GM23338 (cell line): ENCODE results near the gene INTS3. TPM values are rescaled to one million over a fixed set of nuclear protein-coding genes. Genes with fewer than 3 reads are reported as not detected.

Experiments used
- ATAC-seq: fragments of 200-7000 bp; cut with Tn5 transposase; 3 replicates; pipeline ENCODE4 v1.9.1; 2020
- DNase-seq: peaks from one replicate; pipeline ENCODE4 v3.0.0-alpha.2; 2015; ENCODE audit warnings: low spot score
- H2AFZ ChIP-seq: fragments of 200-600 bp; sonication (generic); 2 replicates; pipeline ENCODE4 v1.8.0; 2016; ENCODE audit warnings: antibody characterized with exemption, mild to moderate bottlenecking, moderate library complexity
- H3F3A ChIP-seq: fragments of 200-600 bp; sonication (generic); replicated peaks from 2 replicates; pipeline ENCODE4 v1.8.0; 2017; ENCODE audit warnings: antibody characterized with exemption, mixed run types, low read depth
- H3K27ac ChIP-seq: fragments of 200-600 bp; sonication (generic); 2 replicates; pipeline ENCODE4 v1.6.1; 2016; ENCODE audit warnings: low read depth
- H3K27me3 ChIP-seq: fragments of 200-600 bp; sonication (generic); 2 replicates; pipeline ENCODE4 v1.8.0; 2016; ENCODE audit warnings: mild to moderate bottlenecking, mixed run types, moderate library complexity; ENCODE audit not compliant: insufficient read depth
- H3K36me3 ChIP-seq: fragments of 200-600 bp; sonication (generic); 2 replicates; pipeline ENCODE4 v1.8.0; 2016; ENCODE audit warnings: mild to moderate bottlenecking; ENCODE audit not compliant: insufficient read depth
- H3K4me1 ChIP-seq: fragments of 200-600 bp; sonication (generic); 2 replicates; pipeline ENCODE4 v1.8.0; 2016; ENCODE audit warnings: mild to moderate bottlenecking, moderate library complexity; ENCODE audit not compliant: insufficient read depth
- H3K4me2 ChIP-seq: fragments of 200-600 bp; sonication (generic); 2 replicates; pipeline ENCODE4 v1.7.1; 2017; ENCODE audit warnings: mixed run types
- H3K4me3 ChIP-seq: fragments of 200-600 bp; sonication (generic); 2 replicates; pipeline ENCODE4 v1.6.1; 2016; ENCODE audit warnings: mixed run types
- H3K79me2 ChIP-seq: fragments of 200-600 bp; sonication (generic); replicated peaks from 2 replicates; pipeline ENCODE4 v1.8.0; 2017; ENCODE audit warnings: mild to moderate bottlenecking; ENCODE audit not compliant: insufficient read depth
- H3K9me2 ChIP-seq: fragments of 200-600 bp; sonication (generic); 2 replicates; pipeline ENCODE4 v1.8.0; 2017; ENCODE audit not compliant: insufficient read depth
- H4K20me1 ChIP-seq: fragments of 200-600 bp; sonication (generic); replicated peaks from 2 replicates; pipeline ENCODE4 v1.8.0; 2017; ENCODE audit warnings: mild to moderate bottlenecking; ENCODE audit not compliant: insufficient read depth
- H3K27ac Mint-ChIP-seq: 2 replicates; pipeline ENCODE4 v1.8.0; 2020; ENCODE audit warnings: inconsistent platforms, mild to moderate bottlenecking, moderate library complexity, mixed read lengths
- H3K27me3 Mint-ChIP-seq: 3 replicates; pipeline ENCODE4 v1.8.0; 2022; ENCODE audit warnings: low read depth, mild to moderate bottlenecking, moderate library complexity, mixed read lengths, inconsistent platforms; ENCODE audit not compliant: insufficient read depth, poor library complexity
- H3K36me3 Mint-ChIP-seq: 3 replicates; pipeline ENCODE4 v1.8.0; 2021; ENCODE audit warnings: low read depth, mild to moderate bottlenecking, inconsistent platforms, moderate library complexity, mixed read lengths
- H3K4me1 Mint-ChIP-seq: 3 replicates; pipeline ENCODE4 v1.8.0; 2020; ENCODE audit warnings: mild to moderate bottlenecking, inconsistent platforms, mixed read lengths
- H3K4me3 Mint-ChIP-seq: 3 replicates; pipeline ENCODE4 v1.8.0; 2021; ENCODE audit warnings: moderate library complexity, mild to moderate bottlenecking, inconsistent platforms, mixed read lengths
- H3K9me3 Mint-ChIP-seq: 3 replicates; pipeline ENCODE4 v1.8.0; 2020; ENCODE audit warnings: moderate library complexity, mild to moderate bottlenecking, inconsistent platforms, mixed read lengths
- CREB1 ChIP-seq: fragments of 250-450 bp; sonication (Bioruptor Pico); IDR thresholded peaks from 2 replicates; pipeline ENCODE4 v1.5.0; 2020; ENCODE audit warnings: low read depth, mild to moderate bottlenecking, moderate library complexity
- EZH2 ChIP-seq: fragments of 200-600 bp; sonication (generic); IDR thresholded peaks from one replicate; pipeline ENCODE4 v1.8.0; 2017; ENCODE audit warnings: antibody characterized with exemption, mild to moderate bottlenecking, low read depth; ENCODE audit not compliant: unreplicated experiment
- EZH2phosphoT487 ChIP-seq: fragments of 200-600 bp; sonication (generic); IDR thresholded peaks from one replicate; pipeline ENCODE4 v1.8.1; 2018; ENCODE audit warnings: antibody characterized with exemption; ENCODE audit not compliant: unreplicated experiment
- JUNB ChIP-seq: IDR thresholded peaks from one replicate; pipeline ENCODE4 v1.6.1; 2016; ENCODE audit warnings: antibody characterized with exemption; ENCODE audit not compliant: unreplicated experiment
- POLR2AphosphoS5 ChIP-seq: IDR thresholded peaks from 2 replicates; pipeline ENCODE4 v1.6.1; 2016; ENCODE audit warnings: antibody characterized with exemption, low read depth
- STAT1 ChIP-seq: IDR thresholded peaks from one replicate; pipeline ENCODE4 v1.6.1; 2016; ENCODE audit warnings: antibody characterized with exemption; ENCODE audit not compliant: unreplicated experiment
- ZNF114 ChIP-seq: fragments of 250-450 bp; sonication (Bioruptor Pico); IDR thresholded peaks from 2 replicates; pipeline ENCODE4 v1.5.0; 2020; ENCODE audit warnings: mild to moderate bottlenecking, moderate library complexity
- ZNF331 ChIP-seq: fragments of 250-450 bp; sonication (Bioruptor Pico); IDR thresholded peaks from 2 replicates; pipeline ENCODE4 v1.5.0; 2020; ENCODE audit warnings: low read depth, mild to moderate bottlenecking, moderate library complexity
- polyA plus RNA-seq: library from polyadenylated mRNA; unstranded; fragments of >200 nt; fragmentation: Nextera tagmentation; extraction: Ambion mirVana; gene quantifications from 2 replicates; pipeline ENCODE4 v1.2.1, GENCODE V29; 2016
- total RNA-seq: library from RNA; depleted of rRNA; stranded (reverse); fragments of >200 nt; shearing (Covaris generic); gene quantifications from 2 replicates; pipeline ENCODE4 v1.2.3, GENCODE V29; 2014
- TF ChIP-seq, protein P1 (sequence below), 2 experiments: fragments of 200-600 bp in 1 of 2; sonication (generic) in 1 of 2; conservative IDR thresholded peaks; 2 replicates each; pipeline versions ENCODE4 v1.5.1 to v1.6.1; 2016 to 2017; ENCODE audit warnings: antibody characterized with exemption in 2 of 2, low read depth in 2 of 2, mild to moderate bottlenecking in 2 of 2, moderate library complexity in 1 of 2
- TF ChIP-seq, protein P2 (sequence below): IDR thresholded peaks from 2 replicates; pipeline ENCODE4 v1.6.1; 2016; ENCODE audit warnings: antibody characterized with exemption

The INTS3 gene
- total and polyA plus RNA-seq, 2 experiments from 2014 or later, result 22.7 to 51.3 TPM

DNA sequence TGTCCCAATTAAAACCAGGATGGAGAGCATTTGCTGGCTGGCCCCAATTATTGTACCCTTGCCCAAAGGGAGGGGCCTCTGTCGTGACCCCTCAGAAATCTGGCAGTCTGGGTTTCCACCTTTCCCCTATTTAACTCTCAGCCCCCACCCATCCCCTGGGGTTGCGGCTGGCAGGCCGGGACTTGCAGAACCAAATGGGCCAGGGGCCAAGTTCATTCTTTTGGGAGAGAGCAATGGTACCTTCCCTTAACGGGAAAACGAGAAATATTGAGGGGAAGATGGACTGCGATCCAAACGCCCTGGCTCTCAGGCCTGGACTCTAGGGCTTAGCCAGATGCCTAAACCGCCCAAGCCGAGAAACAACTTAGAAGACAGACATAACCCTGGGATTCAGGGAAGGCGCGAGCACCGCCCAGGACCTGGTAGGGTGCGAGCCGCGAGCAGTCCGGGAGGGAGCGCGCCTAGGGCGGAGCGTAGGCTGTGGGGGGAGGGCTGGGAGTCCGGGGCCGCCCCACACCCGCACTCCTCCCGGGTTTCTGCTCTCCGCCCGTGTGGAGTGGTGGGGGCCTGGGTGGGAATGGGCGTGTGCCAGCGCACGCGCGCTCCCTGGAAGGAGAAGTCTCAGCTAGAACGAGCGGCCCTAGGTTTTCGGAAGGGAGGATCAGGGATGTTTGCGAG is 47.1 kb downstream of the INTS3 start, which contains the start of gene SLC27A3:
Gene SLC27A3 (plus strand): TSS at position 628 of the 678 bp plus-strand sequence. CDS start 91 bp downstream, outside the sequence.
- TF ChIP-seq ZNF114 (CRISPR knock-in tag), result no peak
- no peak for TF ChIP-seq ZNF331 (CRISPR knock-in tag)
- TF ChIP-seq JUNB, result peak; percentile 33
- TF ChIP-seq STAT1, result no peak
- no peak for TF ChIP-seq EZH2phosphoT487
- peak; percentile 70 for TF ChIP-seq POLR2AphosphoS5
- TF ChIP-seq, protein P1, sequence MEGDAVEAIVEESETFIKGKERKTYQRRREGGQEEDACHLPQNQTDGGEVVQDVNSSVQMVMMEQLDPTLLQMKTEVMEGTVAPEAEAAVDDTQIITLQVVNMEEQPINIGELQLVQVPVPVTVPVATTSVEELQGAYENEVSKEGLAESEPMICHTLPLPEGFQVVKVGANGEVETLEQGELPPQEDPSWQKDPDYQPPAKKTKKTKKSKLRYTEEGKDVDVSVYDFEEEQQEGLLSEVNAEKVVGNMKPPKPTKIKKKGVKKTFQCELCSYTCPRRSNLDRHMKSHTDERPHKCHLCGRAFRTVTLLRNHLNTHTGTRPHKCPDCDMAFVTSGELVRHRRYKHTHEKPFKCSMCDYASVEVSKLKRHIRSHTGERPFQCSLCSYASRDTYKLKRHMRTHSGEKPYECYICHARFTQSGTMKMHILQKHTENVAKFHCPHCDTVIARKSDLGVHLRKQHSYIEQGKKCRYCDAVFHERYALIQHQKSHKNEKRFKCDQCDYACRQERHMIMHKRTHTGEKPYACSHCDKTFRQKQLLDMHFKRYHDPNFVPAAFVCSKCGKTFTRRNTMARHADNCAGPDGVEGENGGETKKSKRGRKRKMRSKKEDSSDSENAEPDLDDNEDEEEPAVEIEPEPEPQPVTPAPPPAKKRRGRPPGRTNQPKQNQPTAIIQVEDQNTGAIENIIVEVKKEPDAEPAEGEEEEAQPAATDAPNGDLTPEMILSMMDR (conservative IDR thresholded peaks at IDR 0.05; ENCODE audit: low read depth in 2 of 2), result no peak
- H3K4me1 ChIP-seq, result peaks cover 27% of the 10 kb centered on the region
- Mint-ChIP-seq H3K27ac (peak within 1 kb of the TSS; percentile 70), H3K4me1 (peaks cover 53% of the 10 kb centered on the region), H3K9me3 (no peaks in the 10 kb centered on the region), H3K36me3 (peaks cover 59% of the 10 kb centered on the region), H3K27me3 (peaks cover 18% of the 10 kb centered on the region), H3K4me3 (peak within 1 kb of the TSS; percentile 86)
- H3K79me2 ChIP-seq, result 0 out of 2 replicates have a peak, but pooled peaks cover 7% of the 10 kb centered on the region
- H3F3A ChIP-seq, result peaks cover 19% of the 10 kb centered on the region
- H2AFZ ChIP-seq, result peak within 1 kb of the TSS; percentile 83
- ATAC-seq (peak; percentile 57), DNase-seq (peak; percentile 64)
- peak within 1 kb of the TSS; percentile 91 for H3K27ac ChIP-seq
- H3K36me3 ChIP-seq, result no peaks in the 10 kb centered on the region
- no peaks in the 10 kb centered on the region; the same call in 1 of the 2 replicates for H4K20me1 ChIP-seq
- no peaks in the 10 kb centered on the region for H3K27me3 ChIP-seq
- H3K4me3 ChIP-seq, result peak within 1 kb of the TSS; percentile 95
- H3K9me2 ChIP-seq, result no peaks in the 10 kb centered on the region
- H3K4me2 ChIP-seq, result peak within 1 kb of the TSS; percentile 94

- H3K27ac Mint-ChIP-seq, result peak overlapping the region; percentile 70; the same call in 1 of the 2 replicates
- no peaks in the 10 kb centered on the region for H3K27me3 ChIP-seq
- ATAC-seq (peak; percentile 84), DNase-seq (peak; percentile 97)
- peaks cover 53% of the 10 kb centered on the region for H3K36me3 Mint-ChIP-seq
- no peaks in the 10 kb centered on the region for H3K9me3 Mint-ChIP-seq
- no peaks in the 10 kb centered on the region for H3K36me3 ChIP-seq
- H3K27ac ChIP-seq, result peak overlapping the region; percentile 91
- H4K20me1 ChIP-seq, result no peaks in the 10 kb centered on the region; the same call in 1 of the 2 replicates
- H3K4me2 ChIP-seq, result peak overlapping the region; percentile 94
- H3K79me2 ChIP-seq, result 0 out of 2 replicates have a peak, but pooled peaks cover 7% of the 10 kb centered on the region
- peak overlapping the region; percentile 83 for H2AFZ ChIP-seq
- H3K4me1 ChIP-seq, result peaks cover 21% of the 10 kb centered on the region
- H3K4me1 Mint-ChIP-seq, result peaks cover 47% of the 10 kb centered on the region
- peak overlapping the region; percentile 95 for H3K4me3 ChIP-seq
- H3K27me3 Mint-ChIP-seq, result peaks cover 18% of the 10 kb centered on the region
- no peaks in the 10 kb centered on the region for H3K9me2 ChIP-seq
- peaks cover 19% of the 10 kb centered on the region for H3F3A ChIP-seq
- peak overlapping the region; percentile 86 for H3K4me3 Mint-ChIP-seq
- TF ChIP-seq STAT1 (no peak), ZNF114 (CRISPR knock-in tag) (no peak), EZH2 (no peak), EZH2phosphoT487 (no peak), POLR2AphosphoS5 (peak; percentile 97), CREB1 (CRISPR knock-in tag) (no peak), JUNB (peak; percentile 29)
- TF ChIP-seq, protein P2, sequence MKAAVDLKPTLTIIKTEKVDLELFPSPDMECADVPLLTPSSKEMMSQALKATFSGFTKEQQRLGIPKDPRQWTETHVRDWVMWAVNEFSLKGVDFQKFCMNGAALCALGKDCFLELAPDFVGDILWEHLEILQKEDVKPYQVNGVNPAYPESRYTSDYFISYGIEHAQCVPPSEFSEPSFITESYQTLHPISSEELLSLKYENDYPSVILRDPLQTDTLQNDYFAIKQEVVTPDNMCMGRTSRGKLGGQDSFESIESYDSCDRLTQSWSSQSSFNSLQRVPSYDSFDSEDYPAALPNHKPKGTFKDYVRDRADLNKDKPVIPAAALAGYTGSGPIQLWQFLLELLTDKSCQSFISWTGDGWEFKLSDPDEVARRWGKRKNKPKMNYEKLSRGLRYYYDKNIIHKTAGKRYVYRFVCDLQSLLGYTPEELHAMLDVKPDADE, result no peak
Measured at GRCh38 chr1:153775458-153776327, 47.8 kb downstream of the INTS3 start.
